OCI-LY7 (cell line): ENCODE data around the gene H6PD.

ENCODE experiments used
- EZH2phosphoT487 ChIP-seq: fragments of 200-600 bp; sonication (generic); IDR thresholded peaks from 2 replicates; pipeline ENCODE4 v1.6.1; 2018; ENCODE audit warnings: low read depth, borderline replicate concordance, mild to moderate bottlenecking, mixed run types, antibody characterized with exemption, low read length, moderate library complexity, mixed read lengths
- TF ChIP-seq, protein P1 (sequence below): fragments of 200-600 bp; sonication (generic); conservative IDR thresholded peaks from 2 replicates; pipeline ENCODE4 v1.5.1; 2014; ENCODE audit warnings: mild to moderate bottlenecking, antibody characterized with exemption, low read length, moderate library complexity, mixed read lengths

GRCh38 chr1:9308236-9308785 is 73.7 kb downstream of the H6PD start:
- TF ChIP-seq, protein P1, sequence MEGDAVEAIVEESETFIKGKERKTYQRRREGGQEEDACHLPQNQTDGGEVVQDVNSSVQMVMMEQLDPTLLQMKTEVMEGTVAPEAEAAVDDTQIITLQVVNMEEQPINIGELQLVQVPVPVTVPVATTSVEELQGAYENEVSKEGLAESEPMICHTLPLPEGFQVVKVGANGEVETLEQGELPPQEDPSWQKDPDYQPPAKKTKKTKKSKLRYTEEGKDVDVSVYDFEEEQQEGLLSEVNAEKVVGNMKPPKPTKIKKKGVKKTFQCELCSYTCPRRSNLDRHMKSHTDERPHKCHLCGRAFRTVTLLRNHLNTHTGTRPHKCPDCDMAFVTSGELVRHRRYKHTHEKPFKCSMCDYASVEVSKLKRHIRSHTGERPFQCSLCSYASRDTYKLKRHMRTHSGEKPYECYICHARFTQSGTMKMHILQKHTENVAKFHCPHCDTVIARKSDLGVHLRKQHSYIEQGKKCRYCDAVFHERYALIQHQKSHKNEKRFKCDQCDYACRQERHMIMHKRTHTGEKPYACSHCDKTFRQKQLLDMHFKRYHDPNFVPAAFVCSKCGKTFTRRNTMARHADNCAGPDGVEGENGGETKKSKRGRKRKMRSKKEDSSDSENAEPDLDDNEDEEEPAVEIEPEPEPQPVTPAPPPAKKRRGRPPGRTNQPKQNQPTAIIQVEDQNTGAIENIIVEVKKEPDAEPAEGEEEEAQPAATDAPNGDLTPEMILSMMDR: no peak
- no peak for TF ChIP-seq EZH2phosphoT487
